Activated CD4-positive, CD25-positive, alpha-beta regulatory T cell treated with anti-CD3 and anti-CD28 coated beads, Interleukin-2, amount 50 U/mL, for 24 hours (primary cell): ENCODE data around the gene PRKAG2.

Experiments used
- ATAC-seq, 2 donors: fragments of 150-1000 bp; cut with Tn5 transposase; one replicate each; pipeline ENCODE4 v1.10.0; 2021; ENCODE audit warnings: mild to moderate bottlenecking in 1 of 2, moderate library complexity in 1 of 2

PRKAG2 gene

GRCh38 chr7:151529842-151530241 is 347.1 kb downstream of the PRKAG2 start:
- no peak for ATAC-seq

GRCh38 chr7:151524845-151525244 is 352.1 kb downstream of the PRKAG2 start:
- ATAC-seq = no peak

DNA sequence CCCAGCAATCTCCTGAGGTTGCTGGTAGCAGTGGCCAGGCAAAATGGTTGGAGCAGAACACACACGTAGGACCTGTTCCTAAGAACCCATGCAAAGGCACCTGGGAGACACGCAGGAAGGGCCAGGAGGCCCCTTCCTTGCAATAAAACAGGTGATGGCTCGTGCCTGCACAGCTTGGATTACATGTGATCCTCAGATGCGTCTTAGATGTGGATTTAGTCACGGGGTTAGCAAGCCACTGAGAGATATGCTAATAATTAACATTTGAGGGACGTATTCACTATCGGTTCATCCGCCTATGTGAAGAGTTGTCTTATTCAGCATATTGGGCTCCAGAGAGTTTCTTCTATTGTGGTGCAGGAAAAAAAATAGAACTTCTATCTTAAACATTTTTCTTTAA is 352.6 kb downstream of the PRKAG2 start:
- no peak for ATAC-seq

DNA sequence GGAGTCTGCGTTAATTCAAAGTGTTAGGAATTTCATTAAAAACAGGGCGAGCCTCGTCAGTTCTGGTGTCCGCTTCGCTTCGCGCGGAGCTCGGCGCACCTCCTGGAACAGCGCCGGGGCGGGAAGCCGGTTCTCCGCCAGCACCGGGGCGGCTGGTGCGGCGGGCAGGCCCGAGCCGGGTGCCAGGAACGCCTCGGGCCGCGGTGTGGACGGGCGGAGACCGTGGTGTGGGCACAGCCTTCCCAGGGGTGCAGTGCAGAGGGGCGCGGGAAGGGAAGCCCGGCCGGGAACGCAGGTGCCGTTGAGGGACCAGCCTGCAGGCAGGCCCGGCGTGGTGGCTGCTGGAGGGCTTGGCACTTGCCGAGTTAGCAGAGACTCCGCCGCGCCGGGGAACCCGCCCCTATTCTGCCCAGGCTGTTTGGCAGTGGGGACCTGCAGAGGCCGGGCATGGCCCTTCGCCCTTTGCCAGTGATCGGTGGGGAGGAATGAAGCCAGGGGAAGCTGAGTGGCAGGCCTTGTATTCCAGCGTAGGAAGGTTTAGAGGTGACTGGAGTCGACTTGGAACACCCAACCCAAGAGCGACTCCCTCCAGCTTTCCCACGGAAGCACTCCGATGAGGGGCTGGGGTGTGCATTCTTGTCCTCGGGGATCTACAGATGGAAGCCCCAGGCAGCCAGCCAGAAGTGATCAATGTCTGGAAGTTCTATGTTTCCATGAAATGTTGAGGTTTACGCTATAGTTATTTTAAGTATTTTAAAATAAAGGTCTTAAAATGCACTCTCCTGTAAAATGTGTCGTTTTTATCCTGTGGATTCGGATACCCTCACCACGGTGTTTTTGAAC is 356.3 kb downstream of the PRKAG2 start:
- ATAC-seq = no peak

- peak; percentile 88 to 89 for ATAC-seq
Measured at GRCh38 chr7:151519765-151520418, 357.0 kb downstream of the PRKAG2 start, which contains the start of gene RHEB. Gene RHEB, minus strand, starts transcription at chr7:151519895. Its CDS starts 384 bp downstream, at chr7:151519511.

DNA sequence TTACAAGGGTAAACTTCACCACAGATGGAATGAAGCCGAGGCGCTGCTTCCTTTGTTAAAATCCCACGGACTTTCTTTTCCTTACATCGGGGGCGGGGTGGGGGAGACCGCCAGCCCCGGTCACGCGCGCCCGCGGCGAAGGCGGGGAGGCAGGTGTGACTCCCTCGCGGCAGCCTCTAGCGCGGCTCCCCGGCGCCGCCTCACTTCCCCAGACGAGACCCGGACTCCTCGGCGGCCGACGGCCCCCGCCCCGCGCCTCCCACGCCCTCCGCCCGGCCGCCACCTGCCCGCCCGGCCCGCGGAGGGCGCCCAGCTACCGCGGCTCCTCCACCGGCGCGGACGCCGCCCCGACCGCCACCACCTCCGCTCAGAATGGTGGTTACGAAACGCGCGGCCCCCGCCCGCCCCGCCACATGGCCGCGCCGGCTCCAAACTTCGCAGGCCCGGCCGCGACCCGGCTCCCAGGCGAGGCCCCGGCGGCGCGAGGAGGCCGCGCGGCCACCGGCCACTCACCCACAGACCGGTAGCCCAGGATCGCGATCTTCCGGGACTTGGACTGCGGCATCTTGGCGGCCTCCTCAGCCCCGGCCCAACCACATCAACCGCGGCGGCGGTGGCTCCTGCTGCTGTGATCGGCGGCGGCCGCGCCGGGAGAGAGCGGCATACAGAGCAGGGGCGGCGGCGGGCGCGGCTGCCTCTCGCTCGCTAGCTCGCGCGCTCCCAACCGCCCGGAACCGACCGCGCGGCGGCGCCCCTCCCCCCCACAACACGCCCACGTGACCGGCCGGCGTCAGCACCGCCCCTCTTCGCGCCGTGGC is 357.8 kb downstream of the PRKAG2 start:
- ATAC-seq = peak; percentile 50 to 60

DNA sequence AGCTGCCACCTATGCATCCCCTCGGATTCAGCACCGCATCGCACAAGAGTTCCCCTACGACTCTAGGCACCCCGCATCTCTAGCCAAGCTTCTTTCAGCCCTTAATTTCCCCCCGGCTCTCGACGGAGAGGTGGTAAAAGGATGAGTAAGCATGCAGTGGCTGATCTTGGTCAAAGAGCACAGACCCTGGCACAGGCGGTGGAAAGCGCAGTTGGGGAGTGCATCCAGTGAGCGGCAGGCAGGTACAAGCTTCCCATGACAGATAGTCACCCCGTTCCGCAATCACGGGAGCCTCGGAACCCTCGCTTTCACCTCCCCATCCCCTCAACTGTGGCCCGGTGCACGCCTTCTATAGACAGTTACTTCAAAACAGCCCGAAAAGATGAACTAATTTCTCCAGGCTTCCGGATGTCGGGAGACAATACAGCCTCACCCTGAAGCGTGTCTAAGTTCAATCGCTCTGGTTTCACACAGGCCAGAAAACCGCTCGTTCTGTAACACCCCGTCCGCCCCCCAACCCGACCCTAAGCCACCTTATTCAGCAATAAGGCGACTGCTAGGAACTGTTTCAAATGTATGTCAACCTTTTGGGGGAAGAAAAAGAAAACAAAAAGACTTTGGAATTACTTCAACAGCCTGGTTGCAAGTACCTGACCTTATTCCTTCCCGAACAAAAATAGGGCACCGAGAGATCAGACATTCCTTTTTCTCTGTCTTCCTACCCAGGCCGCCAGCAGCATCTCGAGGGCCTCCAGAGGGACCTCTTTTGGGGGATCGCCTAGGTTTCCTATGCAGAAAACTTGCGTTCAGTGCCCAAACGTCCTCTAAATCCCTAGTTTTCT is 358.6 kb downstream of the PRKAG2 start:
- peak; percentile 7 to 11 for ATAC-seq

GRCh38 chr7:151517601-151518104 is 359.3 kb downstream of the PRKAG2 start:
- no peak for ATAC-seq

GRCh38 chr7:151515276-151515565 is 361.7 kb downstream of the PRKAG2 start:
- no peak for ATAC-seq

GRCh38 chr7:151514461-151515275 is 362.2 kb downstream of the PRKAG2 start:
- ATAC-seq = no peak

- no peak for ATAC-seq
Measured at GRCh38 chr7:151513133-151513532, 363.8 kb downstream of the PRKAG2 start.

DNA sequence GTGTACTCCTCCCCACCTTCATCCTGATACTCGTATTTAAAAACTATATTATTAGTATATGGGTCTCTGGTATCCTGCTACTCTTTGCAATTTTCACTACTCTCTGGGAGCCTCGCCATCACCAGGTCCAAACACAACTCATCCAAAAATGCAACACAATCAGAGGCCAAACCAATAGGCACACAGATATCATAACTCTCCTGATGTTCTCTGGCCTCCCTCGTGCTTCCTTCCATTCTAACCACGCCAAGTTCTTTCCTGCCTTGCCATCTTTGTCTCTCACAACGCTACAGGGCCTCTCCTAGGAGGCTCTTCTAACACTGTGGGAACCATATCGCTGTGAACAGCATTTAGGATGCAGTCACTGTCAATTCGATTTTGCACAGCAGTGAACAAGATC is 364.6 kb downstream of the PRKAG2 start:
- ATAC-seq = no peak

GRCh38 chr7:151511946-151512345 is 365.0 kb downstream of the PRKAG2 start:
- no peak for ATAC-seq

DNA sequence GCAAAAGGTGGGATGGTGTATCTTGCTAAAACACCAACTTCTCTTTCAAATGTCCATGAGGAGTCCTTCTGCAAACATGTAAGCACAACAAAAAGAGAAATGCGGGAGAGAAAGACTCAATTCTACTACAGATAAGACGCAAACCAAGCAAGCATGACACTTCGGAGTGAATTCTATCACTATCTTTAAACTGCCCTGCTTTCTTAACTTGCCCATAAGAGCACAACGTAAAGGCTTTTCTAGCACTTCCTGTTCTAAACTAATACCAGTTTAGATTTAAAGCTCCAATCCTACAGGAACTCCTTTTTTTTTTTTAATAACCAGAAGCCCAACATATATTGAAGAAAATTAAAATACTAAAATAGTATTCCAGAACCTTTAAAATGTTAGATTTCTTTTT is 365.6 kb downstream of the PRKAG2 start:
- no peak for ATAC-seq

DNA sequence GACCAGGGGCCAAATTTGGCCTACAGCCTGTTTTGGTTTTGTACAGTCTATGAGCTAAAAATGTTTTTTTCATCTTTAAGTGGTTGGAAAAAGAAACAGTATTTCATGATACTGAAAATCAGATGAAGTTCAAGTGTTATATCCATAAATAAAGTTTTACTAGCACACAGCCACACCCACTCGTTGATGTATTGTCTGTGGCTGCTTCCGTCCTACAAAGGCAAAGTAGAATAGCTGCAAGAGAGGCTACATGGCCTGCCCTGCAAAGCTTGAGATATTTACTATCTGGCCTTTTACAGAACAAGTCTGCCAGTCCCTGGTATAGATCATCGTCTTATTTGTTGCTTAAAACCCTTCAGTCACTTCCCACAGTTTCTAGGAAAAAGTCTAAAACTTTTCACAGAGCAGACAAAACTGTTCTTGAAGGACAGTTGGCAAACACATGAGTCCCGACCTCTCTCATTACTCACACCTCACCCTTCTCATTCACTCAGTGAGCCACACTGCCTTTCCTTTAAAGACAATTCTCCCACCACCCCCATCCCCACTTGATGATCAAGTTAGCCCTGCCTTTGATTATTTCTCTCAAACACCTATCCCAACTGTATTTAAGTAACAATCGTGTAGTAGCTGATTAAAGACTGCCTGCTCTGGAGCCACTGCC is 367.1 kb downstream of the PRKAG2 start:
- no peak for ATAC-seq

DNA sequence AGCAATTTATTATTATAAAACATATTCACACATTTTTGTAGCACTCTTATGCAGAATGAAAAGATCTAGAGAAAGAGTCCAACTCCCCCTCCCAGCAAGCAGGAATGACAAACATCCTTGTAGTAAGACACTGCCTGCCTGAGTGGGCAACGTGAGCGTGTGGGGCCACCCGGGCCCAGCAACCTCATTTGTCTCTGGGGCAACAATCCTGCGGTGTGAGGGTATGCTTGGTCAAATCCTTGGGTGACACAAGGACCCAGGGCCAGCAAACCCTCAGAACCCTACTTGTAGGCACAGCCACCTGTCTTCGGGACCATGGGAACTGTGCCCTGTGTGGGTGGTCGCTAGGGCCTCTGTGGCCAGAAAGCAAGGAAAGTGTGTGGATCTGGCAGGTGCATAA is 367.9 kb downstream of the PRKAG2 start:
- ATAC-seq = no peak

DNA sequence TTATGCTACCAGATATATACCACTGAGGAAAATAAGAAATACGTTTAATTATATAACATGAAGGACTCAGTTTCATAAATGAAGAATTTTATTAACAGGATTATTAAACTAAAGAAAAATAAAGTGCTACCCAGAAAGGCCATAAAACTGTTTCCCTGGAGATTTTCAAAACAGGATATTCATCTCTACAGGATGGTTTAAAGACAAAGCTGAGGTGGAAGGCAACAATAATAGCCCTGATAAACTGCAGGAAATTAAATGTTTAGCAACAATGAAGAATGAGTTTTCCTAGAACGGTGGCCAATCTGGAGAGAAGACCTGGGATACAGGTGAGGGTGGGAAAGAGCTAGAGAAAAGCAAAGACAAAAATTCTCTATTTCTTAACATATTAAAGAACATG is 369.1 kb downstream of the PRKAG2 start:
- no peak for ATAC-seq

DNA sequence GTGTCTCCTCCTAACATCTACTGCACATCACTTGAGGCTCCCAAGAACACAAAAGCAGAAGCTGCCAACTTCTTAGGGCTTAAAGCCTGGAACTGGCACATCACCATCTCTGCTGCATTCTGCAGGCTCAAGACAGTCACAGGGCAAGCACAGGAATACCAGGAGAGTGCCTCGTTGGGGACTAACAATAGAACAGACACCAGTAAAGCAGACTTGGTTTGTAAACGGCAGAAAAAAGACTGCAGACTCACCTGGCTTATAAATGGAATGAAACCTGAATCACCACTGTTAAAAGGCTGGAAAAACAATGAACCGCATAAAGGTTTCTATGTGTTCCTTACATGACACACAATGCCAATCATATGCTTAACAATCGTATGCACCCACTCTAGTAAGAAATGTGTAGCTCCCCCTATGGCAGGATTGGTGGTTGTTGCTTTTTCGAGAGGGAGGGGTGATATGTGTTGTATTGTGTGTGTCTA is 370.0 kb downstream of the PRKAG2 start:
- peak in 1 of 2 donors; percentile 24 for ATAC-seq
